HepG2 (cell line): Measurements from ENCODE around the gene ZIK1. TPM values are rescaled to one million over a fixed set of nuclear protein-coding genes. Genes with fewer than 3 reads are reported as not detected.

ENCODE experiments used
- ATAC-seq: fragments of 200-7000 bp; cut with Tn5 transposase; 3 replicates; pipeline ENCODE4 v1.9.1; 2020; ENCODE audit warnings: mild to moderate bottlenecking, moderate library complexity
- BruUV-seq: library from RNA; stranded (reverse); fragments of 400-500 nt; replicated peaks from 2 replicates; lab custom pipeline; 2021; lab: Mats Ljungman, UMichigan
- CTCF ChIA-PET: fragments of 300-600 bp; formaldehyde crosslinking; extraction: SDS; loops from one replicate; lab custom pipeline; 2021; ENCODE audit warnings: low total read pairs, inconsistent platforms, low intra/inter-chr PET ratio; lab: Yijun Ruan, JAX
- POLR2A ChIA-PET: fragments of 350-600 bp; sonication (Branson Sonifier 250); formaldehyde crosslinking; loops from one replicate; lab custom pipeline; 2020; ENCODE audit warnings: antibody characterized with exemption, inconsistent platforms; lab: Yijun Ruan, JAX
- DNase-seq: peaks from one replicate; pipeline ENCODE4 v3.0.0-alpha.2; 2015; ENCODE audit warnings: low spot score
- FAIRE-seq: peaks from 3 replicates; lab custom pipeline; 2011; peaks lifted over from hg19 to GRCh38; lab: Jason Lieb, UNC
- H2AFZ ChIP-seq: one replicate; pipeline ENCODE4 v1.6.1; 2011; ENCODE audit warnings: low read length, inconsistent platforms
- H3K27ac ChIP-seq: fragments of 300-600 bp; 3 replicates; pipeline ENCODE4 v1.8.0; 2011; ENCODE audit warnings: mixed run types, mild to moderate bottlenecking, mixed read lengths, low read length, inconsistent platforms; ENCODE audit not compliant: insufficient read depth; ENCODE audit errors: extremely low read length
- H3K27me3 ChIP-seq, 2 experiments: fragments of 200-600 bp in 1 of 2; 2 replicates in 1 of 2; 3 replicates in 1 of 2; pipeline versions ENCODE4 v1.6.0 to v1.8.0; 2011; ENCODE audit warnings: low read length in 2 of 2, mild to moderate bottlenecking in 2 of 2, moderate library complexity in 2 of 2, inconsistent platforms in 1 of 2; ENCODE audit not compliant: insufficient read depth in 2 of 2, control insufficient read depth in 1 of 2
- H3K36me3 ChIP-seq, 2 experiments: fragments of 200-600 bp in 1 of 2; replicated peaks in 1 of 2; 2 replicates in 1 of 2; 3 replicates in 1 of 2; pipeline versions ENCODE4 v1.5.1 to v1.8.0; 2011; ENCODE audit warnings: low read length in 2 of 2, inconsistent platforms in 1 of 2; ENCODE audit not compliant: insufficient read depth in 2 of 2, control insufficient read depth in 1 of 2
- H3K4me1 ChIP-seq: 2 replicates; pipeline ENCODE4 v1.5.1; 2012; ENCODE audit warnings: low read length, inconsistent platforms; ENCODE audit not compliant: insufficient read depth
- H3K4me2 ChIP-seq: 2 replicates; pipeline ENCODE4 v1.6.0; 2011; ENCODE audit warnings: low read depth, low read length, inconsistent platforms
- H3K4me3 ChIP-seq, 3 experiments: fragments of 200-600 bp in 1 of 3; sonication (generic), shearing (Covaris generic) in 1 of 3; replicated peaks in 1 of 3; 2 replicates each; pipeline ENCODE4 v1.5.1; 2011 to 2016; ENCODE audit warnings: low read length in 3 of 3, inconsistent platforms in 2 of 3, low read depth in 2 of 3, mild to moderate bottlenecking in 2 of 3, control low read depth in 1 of 3, mixed read lengths in 1 of 3; ENCODE audit not compliant: insufficient read depth in 1 of 3
- H3K79me2 ChIP-seq: one replicate; pipeline ENCODE4 v1.6.1; 2011; ENCODE audit warnings: low read length, inconsistent platforms; ENCODE audit not compliant: insufficient read depth
- H3K9ac ChIP-seq: 2 replicates; pipeline ENCODE4 v1.6.0; 2011; ENCODE audit warnings: mild to moderate bottlenecking, low read depth, low read length, inconsistent platforms; ENCODE audit not compliant: insufficient read depth
- H3K9me3 ChIP-seq: 2 replicates; pipeline ENCODE4 v1.5.1; 2012; ENCODE audit warnings: mild to moderate bottlenecking, low read length
- H4K20me1 ChIP-seq: 2 replicates; pipeline ENCODE4 v1.6.0; 2011; ENCODE audit warnings: inconsistent platforms, mild to moderate bottlenecking, low read length, moderate library complexity; ENCODE audit not compliant: insufficient read depth
- ZNF562 ChIP-seq: sonication (generic); formaldehyde crosslinking; IDR thresholded peaks from 2 replicates; pipeline ENCODE4 v1.8.0; 2022; ENCODE audit warnings: missing genetic modification reagents, borderline replicate concordance
- ZNF646 ChIP-seq: sonication (generic); formaldehyde crosslinking; IDR thresholded peaks from 2 replicates; pipeline ENCODE4 v1.9.0; 2021; ENCODE audit warnings: mild to moderate bottlenecking, missing genetic modification reagents
- WGBS: methylation state at CpG from one replicate; pipeline ENCODE4 v1.1.6; 2017; ENCODE audit warnings: low lambda C conversion rate; 5-methylcytosine and 5-hydroxymethylcytosine counted together
- in situ Hi-C: cut with HindIII; loops from 2 replicates; pipeline ENCODE4 v1.10.0; 2017; ENCODE audit warnings: low pct_unique_long_range_greater_than_20kb; ENCODE audit not compliant: extremely low pct_ligation_motif_present
- intact Hi-C: fragments of 100-400 bp; cut with micrococcal nuclease; formaldehyde crosslinking; loops from one replicate; pipeline ENCODE4 v1.10.0; 2022; ENCODE audit not compliant: unreplicated experiment
- polyA plus RNA-seq, 8 experiments: library from polyadenylated mRNA; depleted of rRNA in 3 of 8; stranded (reverse) in 7 of 8; unstranded in 1 of 8; fragments of >200 nt; fragmentation: Illumina TruSeq in 4 of 8; extraction: Trizol in 4 of 8; gene quantifications; 2 replicates each; pipeline versions ENCODE4 v1.2.1 to v1.2.3, GENCODE V29; 2011 to 2016; ENCODE audit warnings: low read depth in 4 of 8, missing spikeins in 1 of 8, mixed read lengths in 1 of 8; ENCODE audit not compliant: insufficient read depth in 1 of 8
- total RNA-seq, 5 experiments: library from RNA; depleted of rRNA; stranded (reverse); fragments of >200 nt; fragmentation: Illumina TruSeq; extraction: Trizol; gene quantifications; 2 replicates each; pipeline ENCODE4 v1.2.3, GENCODE V29; 2016; ENCODE audit warnings: low read depth in 1 of 5

The ZIK1 gene
- total and polyA plus RNA-seq, 2 of the 13 experiments (the other 11 are each of a cell fraction or from before 2014, with no cell fraction given) = 2.1 to 7.2 TPM

- in situ Hi-C loops = no loop called here
- no peaks in the 10 kb centered on the region; a peak in 1 of 5 replicates for H3K27me3 ChIP-seq
- H3K4me2 ChIP-seq = peak overlapping the region; percentile 96
- FAIRE-seq = no peak
- no peaks in the 10 kb centered on the region; the same call in 1 of the 2 replicates for H4K20me1 ChIP-seq
- H3K9me3 ChIP-seq = peaks cover 8% of the 10 kb centered on the region; the same call in 1 of the 2 replicates
- peaks cover 51% of the 10 kb centered on the region for H3K79me2 ChIP-seq
- POLR2A ChIA-PET = interaction anchor here (1.7 kb wide), 1 partner anchor 66 kb away, joined by 7 read pairs; the partner anchor contains the start of gene ZNF551
- no peak for DNase-seq
- WGBS = 91% methylated on average over 3 of the region's 3 CpGs
- peak overlapping the region; percentile 89; the same call in 1 of the 2 replicates for H3K9ac ChIP-seq
- H3K36me3 ChIP-seq = peaks cover 19 to 44% of the 10 kb centered on the region in 2 experiments
- H3K4me3 ChIP-seq = peak overlapping the region; percentile 92 to 97 (median 97)
- no peak overlapping the region for H3K27ac ChIP-seq
- ATAC-seq = no peak
- H3K4me1 ChIP-seq = peaks cover 42% of the 10 kb centered on the region
- no TSS peak for BruUV-seq
- TF ChIP-seq ZNF646 (CRISPR knock-in tag) = no peak
- TF ChIP-seq ZNF562 (CRISPR knock-in tag) = peak; percentile 95
- TF ChIP-seq, all 625 proteins: peak for 1
- H2AFZ ChIP-seq = no peak overlapping the region
- CTCF ChIA-PET = no interaction called here
- intact Hi-C loops = loop anchor here (2.0 kb wide), 1 partner anchor 253 kb away; the partner anchor contains the start of genes TRAPPC2B and ZNF547
Observed at GRCh38 chr19:57615346-57615745, 31.4 kb downstream of the ZIK1 start.
